ENCODE results near the gene ULK1. TPM values are rescaled to one million over a fixed set of nuclear protein-coding genes. Genes with fewer than 3 reads are reported as not detected.

Gene ULK1
- total RNA-seq, 1 donor from 2014 or later: 156 TPM

DNA sequence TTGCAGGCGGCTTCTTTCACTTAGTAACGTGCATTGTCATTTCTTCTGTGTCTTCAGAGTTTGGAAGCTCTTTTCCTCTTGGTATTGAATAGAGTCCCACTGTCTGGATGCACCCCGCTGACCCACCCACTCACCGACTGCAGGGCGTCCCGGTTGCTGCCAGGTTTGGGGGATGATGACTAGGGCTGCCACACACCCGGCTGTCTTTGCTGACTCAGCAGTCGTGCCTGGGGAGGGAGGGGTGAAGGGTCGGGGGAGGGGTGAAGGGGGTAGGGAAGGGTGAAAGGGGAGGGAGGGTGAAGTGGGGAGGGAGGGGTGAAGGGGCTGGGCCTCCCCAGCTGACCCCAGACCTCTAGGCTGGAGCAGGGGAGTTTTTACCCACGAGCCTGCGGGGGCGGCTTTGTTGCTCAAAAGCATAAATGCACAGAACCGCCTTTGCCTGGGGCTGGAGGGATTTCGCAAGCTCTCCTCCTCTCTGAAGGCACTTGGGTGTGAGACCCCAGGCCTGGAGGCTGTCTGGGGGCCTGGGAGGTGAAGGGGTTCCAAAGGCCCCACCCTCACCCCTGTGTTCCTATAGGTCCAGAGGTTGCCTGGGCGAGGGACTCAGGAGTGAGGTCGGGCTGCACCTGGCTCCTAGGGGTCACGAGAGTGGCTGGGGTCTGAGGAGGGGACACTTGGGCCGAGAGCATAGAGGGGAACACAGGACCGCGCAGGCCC, 31.3 kb upstream of the ULK1 start:
- no peaks in the 10 kb centered on the region for H3K4me1 ChIP-seq
- intact Hi-C loops (cut with DNase I): no loop called here
- no peaks in the 10 kb centered on the region for H3K9me3 ChIP-seq
- no peaks in the 10 kb centered on the region for H3K27me3 ChIP-seq
- DNase-seq (ENCODE audit: low spot score in 2 of 2): no peak
- no peak overlapping the region for H3K4me3 ChIP-seq
- TF ChIP-seq, protein P1, sequence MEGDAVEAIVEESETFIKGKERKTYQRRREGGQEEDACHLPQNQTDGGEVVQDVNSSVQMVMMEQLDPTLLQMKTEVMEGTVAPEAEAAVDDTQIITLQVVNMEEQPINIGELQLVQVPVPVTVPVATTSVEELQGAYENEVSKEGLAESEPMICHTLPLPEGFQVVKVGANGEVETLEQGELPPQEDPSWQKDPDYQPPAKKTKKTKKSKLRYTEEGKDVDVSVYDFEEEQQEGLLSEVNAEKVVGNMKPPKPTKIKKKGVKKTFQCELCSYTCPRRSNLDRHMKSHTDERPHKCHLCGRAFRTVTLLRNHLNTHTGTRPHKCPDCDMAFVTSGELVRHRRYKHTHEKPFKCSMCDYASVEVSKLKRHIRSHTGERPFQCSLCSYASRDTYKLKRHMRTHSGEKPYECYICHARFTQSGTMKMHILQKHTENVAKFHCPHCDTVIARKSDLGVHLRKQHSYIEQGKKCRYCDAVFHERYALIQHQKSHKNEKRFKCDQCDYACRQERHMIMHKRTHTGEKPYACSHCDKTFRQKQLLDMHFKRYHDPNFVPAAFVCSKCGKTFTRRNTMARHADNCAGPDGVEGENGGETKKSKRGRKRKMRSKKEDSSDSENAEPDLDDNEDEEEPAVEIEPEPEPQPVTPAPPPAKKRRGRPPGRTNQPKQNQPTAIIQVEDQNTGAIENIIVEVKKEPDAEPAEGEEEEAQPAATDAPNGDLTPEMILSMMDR (IDR thresholded peaks at IDR 0.05): no peak
- no peaks in the 10 kb centered on the region for H3K36me3 ChIP-seq
- no peak overlapping the region for H3K27ac ChIP-seq

DNA sequence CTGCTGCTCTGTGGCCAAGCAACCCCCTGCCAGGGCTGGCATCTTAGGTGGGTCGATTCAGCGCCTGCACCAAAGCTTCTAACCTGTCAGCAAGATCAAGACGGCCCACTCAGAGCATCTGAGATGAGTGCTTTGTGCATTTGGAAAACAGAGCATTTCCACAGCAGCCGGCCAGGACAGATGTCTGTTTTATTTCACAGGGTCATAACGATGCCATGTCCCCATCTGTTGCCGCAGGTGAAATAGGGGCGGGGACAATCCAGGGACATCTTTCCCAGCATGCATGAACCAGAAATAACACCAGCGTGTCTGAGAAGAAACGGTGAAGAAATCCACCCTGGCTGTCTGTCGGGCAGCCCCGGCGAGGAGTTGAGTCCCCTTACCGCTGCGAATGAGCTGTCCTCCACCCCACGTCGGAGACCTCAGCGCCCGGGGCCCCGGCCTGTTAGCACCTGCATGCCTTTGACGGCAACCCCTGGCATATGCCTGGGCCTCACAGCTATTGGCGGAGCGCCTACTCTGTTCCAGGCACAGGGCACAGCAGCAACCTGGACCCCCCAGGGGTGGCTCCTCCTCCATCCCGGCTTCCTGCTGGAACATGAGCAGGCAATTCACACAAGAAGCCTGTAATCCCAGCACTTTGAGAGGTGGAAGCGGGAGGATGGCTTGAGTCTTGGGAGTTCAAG, 30.6 kb upstream of the ULK1 start:
- intact Hi-C loops (cut with DNase I): no loop called here
- no peak for DNase-seq (ENCODE audit: low spot score in 2 of 2)
- Histone ChIP-seq H3K4me3 (no peak overlapping the region), H3K36me3 (no peaks in the 10 kb centered on the region), H3K27ac (no peak overlapping the region), H3K4me1 (no peaks in the 10 kb centered on the region), H3K9me3 (no peaks in the 10 kb centered on the region), H3K27me3 (no peaks in the 10 kb centered on the region)
- TF ChIP-seq, protein P1 (IDR thresholded peaks at IDR 0.05): no peak

DNA sequence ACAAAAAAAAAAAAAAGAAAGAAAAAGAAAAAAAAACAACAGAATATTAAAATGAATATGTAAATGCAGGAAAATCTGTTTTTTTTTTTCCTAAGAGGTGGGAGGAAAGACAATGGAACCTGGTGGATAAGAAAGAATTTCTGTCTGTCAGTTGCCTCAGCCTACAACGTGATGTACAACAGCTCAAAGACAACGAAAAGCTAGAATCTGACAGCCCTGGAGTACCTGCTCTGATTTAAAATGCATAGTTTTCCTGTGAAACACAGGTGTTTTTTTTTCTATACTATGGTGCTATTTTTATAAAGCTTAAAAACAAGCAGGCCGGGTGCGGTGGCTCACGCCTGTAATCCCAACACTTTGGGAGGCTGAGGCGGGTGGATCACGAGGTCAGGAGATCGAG, 30.0 kb upstream of the ULK1 start:
- Histone ChIP-seq H3K36me3 (no peaks in the 10 kb centered on the region), H3K9me3 (no peaks in the 10 kb centered on the region), H3K27me3 (no peaks in the 10 kb centered on the region), H3K4me1 (no peaks in the 10 kb centered on the region), H3K4me3 (no peak overlapping the region), H3K27ac (no peak overlapping the region)
- intact Hi-C loops (cut with DNase I): no loop called here
- no peak for DNase-seq (ENCODE audit: low spot score in 2 of 2)
- TF ChIP-seq, protein P1 (IDR thresholded peaks at IDR 0.05): no peak

DNA sequence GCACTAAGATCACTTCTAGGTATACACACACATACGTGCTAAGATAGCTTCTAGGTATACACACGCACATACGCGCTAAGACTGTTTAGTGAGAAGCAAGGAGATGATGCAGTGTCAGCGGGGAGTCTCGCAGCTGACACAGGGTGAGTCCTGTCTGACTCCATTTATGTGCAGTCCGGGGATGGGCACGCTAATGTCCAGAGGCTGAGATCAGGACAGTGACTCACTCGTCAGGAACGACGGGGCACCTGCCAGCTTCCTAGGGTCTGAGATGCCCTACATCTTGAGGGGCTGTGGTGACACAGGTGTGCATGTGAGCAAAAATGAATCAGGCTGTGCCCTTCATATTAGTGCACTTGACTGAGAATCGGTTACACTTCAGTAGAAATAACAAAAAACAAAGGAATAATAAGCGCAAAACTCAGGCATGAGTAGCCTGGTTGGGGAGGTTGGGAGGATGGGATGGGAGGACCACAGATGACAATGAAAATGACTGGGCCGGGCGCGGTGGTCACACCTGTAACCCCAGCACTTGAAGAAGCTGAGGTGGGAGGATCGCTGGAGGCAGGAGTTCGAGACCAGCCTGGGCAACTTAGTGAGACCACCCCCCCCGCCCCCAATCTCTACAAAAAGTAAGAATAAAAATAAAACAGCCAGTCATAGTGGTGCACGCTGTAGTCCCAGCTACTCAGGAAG, 29.1 kb upstream of the ULK1 start:
- DNase-seq (ENCODE audit: low spot score in 2 of 2): no peak
- TF ChIP-seq, protein P1 (IDR thresholded peaks at IDR 0.05): no peak
- no peaks in the 10 kb centered on the region for H3K9me3 ChIP-seq

DNA sequence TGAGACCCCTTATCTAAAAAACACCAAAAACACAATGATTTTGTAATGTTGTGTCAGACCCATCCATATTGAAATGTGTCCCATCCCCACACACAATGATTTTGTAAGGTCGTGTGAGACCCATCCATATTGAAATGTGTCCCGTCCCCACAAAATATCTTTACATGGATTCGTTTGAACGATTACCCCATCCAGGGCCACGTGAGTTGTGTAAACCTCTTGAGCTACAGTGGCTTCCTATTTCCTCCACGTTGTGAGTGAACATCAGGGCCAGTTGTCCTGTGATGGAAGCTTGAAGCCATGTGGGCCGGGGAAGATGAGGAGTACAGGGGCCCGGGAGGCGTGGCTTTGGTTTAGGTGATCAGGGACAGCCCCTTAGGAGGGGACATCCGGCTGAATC, 27.0 kb upstream of the ULK1 start:
- Histone ChIP-seq H3K27ac (no peak overlapping the region), H3K27me3 (no peaks in the 10 kb centered on the region), H3K9me3 (no peaks in the 10 kb centered on the region), H3K36me3 (no peaks in the 10 kb centered on the region), H3K4me1 (no peaks in the 10 kb centered on the region), H3K4me3 (no peak overlapping the region)
- intact Hi-C loops (cut with DNase I): no loop called here
- TF ChIP-seq, protein P1 (IDR thresholded peaks at IDR 0.05): no peak
- no peak for DNase-seq (ENCODE audit: low spot score in 2 of 2)

More for the DNA sequence above, 29.1 kb upstream of the ULK1 start:
- intact Hi-C loops (cut with DNase I): no loop called here
- Histone ChIP-seq H3K36me3 (no peaks in the 10 kb centered on the region), H3K4me1 (no peaks in the 10 kb centered on the region), H3K4me3 (no peak overlapping the region), H3K27ac (no peak overlapping the region), H3K27me3 (no peaks in the 10 kb centered on the region)

Data from ascending aorta (tissue), 2 donors.